Adrenal gland (tissue), 12 donors: ENCODE data around the gene LAMA2. TPM values are rescaled to one million over a fixed set of nuclear protein-coding genes. Genes with fewer than 3 reads are reported as not detected.

ENCODE experiments used
- DNase-seq, 7 donors: peaks; one replicate each; pipeline ENCODE4 v3.0.0-alpha.2; 2019 to 2020
- H3K27ac ChIP-seq, 5 donors: fragments of 200-600 bp; sonication (generic) in 4 of 5; 1 replicate in 3 of 5; 2 replicates in 2 of 5; pipeline versions ENCODE4 v1.5.1 to v1.8.0; 2016 to 2020; ENCODE audit warnings: mild to moderate bottlenecking in 1 of 5
- H3K27me3 ChIP-seq: fragments of 200-600 bp; 2 replicates; pipeline ENCODE4 v1.8.0; 2021
- H3K36me3 ChIP-seq, 2 donors: fragments of 200-600 bp; replicated peaks in 1 of 2; 1 replicate in 1 of 2; 2 replicates in 1 of 2; pipeline versions ENCODE4 v1.5.1 to v1.8.0; 2018 to 2022
- H3K4me1 ChIP-seq, 2 donors: fragments of 200-600 bp; replicated peaks in 1 of 2; 1 replicate in 1 of 2; 2 replicates in 1 of 2; pipeline versions ENCODE4 v1.5.1 to v1.8.0; 2018 to 2021
- H3K4me3 ChIP-seq, 4 donors: fragments of 200-600 bp; sonication (generic) in 3 of 4; one replicate each; pipeline ENCODE4 v1.5.1; 2016 to 2018
- H3K9me3 ChIP-seq, 3 donors: fragments of 200-600 bp; sonication (generic) in 1 of 3; replicated peaks in 1 of 3; 1 replicate in 2 of 3; 2 replicates in 1 of 3; pipeline versions ENCODE4 v1.5.1 to v1.8.0; 2016 to 2021
- POLR2A ChIP-seq, 2 donors: fragments of 450-650 bp; IDR thresholded peaks; one replicate each; pipeline ENCODE4 v1.6.1; 2017; ENCODE audit warnings: antibody characterized with exemption in 2 of 2, mild to moderate bottlenecking in 2 of 2, moderate library complexity in 1 of 2
- WGBS, 4 donors: extraction: QIAGEN DNeasy Blood & Tissue Kit in 2 of 4; methylation state at CpG; one replicate each; pipeline versions ENCODE4 v1.1.5 to v1.1.7; 2013 to 2017; 5-methylcytosine and 5-hydroxymethylcytosine counted together
- intact Hi-C, 2 donors: fragments of 100-400 bp; cut with DNase I; formaldehyde crosslinking; loops; one replicate each; pipeline versions ENCODE4 v1.14.1 to v1.15.0; 2022 to 2023
- polyA plus RNA-seq, 3 donors: library from polyadenylated mRNA; stranded (reverse); fragments of 200-250 nt in 2 of 3; fragments of 350-450 nt in 1 of 3; fragmentation: Illumina TruSeq in 1 of 3; extraction: RNeasy Lipid Tissue Mini Kit (QIAGEN cat#74804) in 1 of 3; gene quantifications; one replicate each; pipeline ENCODE4 v1.2.3, GENCODE V29; 2013 to 2014
- total RNA-seq, 9 donors: library from RNA; depleted of rRNA in 4 of 9; stranded (reverse); fragments of >200 nt in 4 of 9; fragments of 120-200 nt in 1 of 9; fragmentation: NEBNext Ultra II Directional in 1 of 9; extraction: Animal tissue kit (Norgen Biotek cat#: 25700) in 1 of 9; gene quantifications; one replicate each; pipeline versions ENCODE4 v1.1.0 to v1.2.4, GENCODE V29; 2013 to 2023
- TF ChIP-seq, protein P1 (sequence below), 6 experiments: fragments of 450-650 bp in 4 of 6; fragments of 200-600 bp in 2 of 6; sonication (generic) in 1 of 6; IDR thresholded peaks; 1 replicate in 5 of 6; 2 replicates in 1 of 6; pipeline versions ENCODE4 v1.5.1 to v1.8.0; 2016 to 2021; ENCODE audit warnings: antibody characterized with exemption in 6 of 6, mild to moderate bottlenecking in 2 of 6, moderate library complexity in 1 of 6
- donor health status: healthy with polysubstance abuse.
- donor health status: Bipolar disorder and iron deficiency.
- donor health status: DM: yes; HTN: yes; CAD: no.
- donor health status: DM: no; HTN: no; CAD: no.
- donor health status: DM: no; HTN: no; CAD: no.
- donor health status: DM: yes; HTN: yes; CAD: no.

LAMA2 gene
- total and polyA plus RNA-seq, 12 donors: 5.8 to 105 (median 38.9) TPM

DNA sequence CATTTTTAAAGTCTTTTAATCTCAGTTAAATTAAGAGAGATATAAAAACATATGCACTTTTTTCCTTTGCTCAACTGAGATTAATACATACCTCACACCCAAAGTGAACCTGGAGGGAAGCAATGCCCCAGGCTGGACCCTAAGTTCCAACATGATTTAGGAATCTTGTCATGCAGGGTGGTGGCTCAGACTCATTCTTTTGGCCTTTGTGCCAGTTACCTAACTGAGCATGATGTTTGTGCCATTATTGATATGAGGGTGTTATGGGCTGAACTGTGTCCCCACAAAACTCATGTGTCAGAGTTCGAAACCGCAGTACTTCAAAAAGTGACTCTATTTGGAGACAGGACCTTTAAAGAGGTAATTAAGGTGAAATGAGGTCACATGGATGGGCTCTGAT is 639.0 kb downstream of the LAMA2 start:
- Histone ChIP-seq H3K36me3 (no peaks in the 10 kb centered on the region), H3K9me3 (no peaks in the 10 kb centered on the region), H3K4me1 (peaks cover 0 to 4% of the 10 kb centered on the region in 2 donors), H3K4me3 (no peak overlapping the region), H3K27me3 (no peaks in the 10 kb centered on the region), H3K27ac (no peak overlapping the region)
- DNase-seq: no peak
- intact Hi-C loops: no loop called here
- WGBS, 4 donors: 42 to 50% (median 48%) methylated on average over 2 of the region's 2 CpGs
- no peak for TF ChIP-seq POLR2A (IDR thresholded peaks at IDR 0.05)
- TF ChIP-seq, protein P1, sequence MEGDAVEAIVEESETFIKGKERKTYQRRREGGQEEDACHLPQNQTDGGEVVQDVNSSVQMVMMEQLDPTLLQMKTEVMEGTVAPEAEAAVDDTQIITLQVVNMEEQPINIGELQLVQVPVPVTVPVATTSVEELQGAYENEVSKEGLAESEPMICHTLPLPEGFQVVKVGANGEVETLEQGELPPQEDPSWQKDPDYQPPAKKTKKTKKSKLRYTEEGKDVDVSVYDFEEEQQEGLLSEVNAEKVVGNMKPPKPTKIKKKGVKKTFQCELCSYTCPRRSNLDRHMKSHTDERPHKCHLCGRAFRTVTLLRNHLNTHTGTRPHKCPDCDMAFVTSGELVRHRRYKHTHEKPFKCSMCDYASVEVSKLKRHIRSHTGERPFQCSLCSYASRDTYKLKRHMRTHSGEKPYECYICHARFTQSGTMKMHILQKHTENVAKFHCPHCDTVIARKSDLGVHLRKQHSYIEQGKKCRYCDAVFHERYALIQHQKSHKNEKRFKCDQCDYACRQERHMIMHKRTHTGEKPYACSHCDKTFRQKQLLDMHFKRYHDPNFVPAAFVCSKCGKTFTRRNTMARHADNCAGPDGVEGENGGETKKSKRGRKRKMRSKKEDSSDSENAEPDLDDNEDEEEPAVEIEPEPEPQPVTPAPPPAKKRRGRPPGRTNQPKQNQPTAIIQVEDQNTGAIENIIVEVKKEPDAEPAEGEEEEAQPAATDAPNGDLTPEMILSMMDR (IDR thresholded peaks at IDR 0.05): no peak

DNA sequence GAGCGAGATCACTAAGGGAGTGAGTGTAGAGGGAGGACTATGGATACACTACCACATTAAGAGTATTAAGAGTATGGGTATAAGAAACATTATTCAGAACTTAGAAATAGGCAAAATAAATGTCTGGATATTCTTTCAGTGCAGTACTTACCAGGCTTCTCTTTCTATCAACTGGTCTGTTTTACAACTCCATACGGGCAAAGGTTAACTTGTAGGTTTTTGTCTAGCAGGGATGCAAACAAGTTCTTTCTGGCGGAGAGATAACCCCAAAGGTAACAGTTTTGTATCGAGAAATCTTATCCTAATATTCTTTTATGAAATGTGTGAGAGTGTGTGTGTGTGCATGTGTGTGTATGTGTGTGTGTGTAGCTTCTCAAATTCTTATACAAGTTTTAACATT is 640.9 kb downstream of the LAMA2 start:
- intact Hi-C loops: no loop called here
- DNase-seq: no peak
- no peaks in the 10 kb centered on the region for H3K27me3 ChIP-seq
- H3K36me3 ChIP-seq: no peaks in the 10 kb centered on the region
- H3K4me3 ChIP-seq: no peak overlapping the region
- no peak overlapping the region for H3K27ac ChIP-seq
- no peaks in the 10 kb centered on the region for H3K4me1 ChIP-seq
- H3K9me3 ChIP-seq: no peaks in the 10 kb centered on the region
- TF ChIP-seq POLR2A (IDR thresholded peaks at IDR 0.05): no peak
- TF ChIP-seq, protein P1 (IDR thresholded peaks at IDR 0.05): no peak
- WGBS, 4 donors: 89 to 95% (median 91%) methylated on average over 4 of the region's 4 CpGs

DNA sequence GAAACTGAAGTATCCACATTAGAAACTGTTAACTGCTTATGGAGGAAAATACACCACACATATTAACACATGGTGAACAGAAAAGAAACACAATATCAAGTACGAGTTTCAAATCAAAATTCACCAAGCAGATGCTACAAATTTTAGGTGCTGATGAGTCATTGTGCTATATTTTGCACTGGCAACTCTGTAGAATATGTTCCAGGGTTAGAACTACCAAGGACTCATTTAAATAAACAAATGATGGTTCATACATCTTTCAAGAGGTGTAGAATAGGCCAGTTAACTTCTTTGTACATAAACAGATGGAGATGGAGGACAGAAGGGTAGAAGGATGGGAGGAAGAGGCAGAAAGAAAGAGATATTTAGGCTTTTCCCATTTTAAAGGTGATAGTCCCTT is 642.1 kb downstream of the LAMA2 start:
- no peak overlapping the region for H3K27ac ChIP-seq
- H3K27me3 ChIP-seq: no peaks in the 10 kb centered on the region
- H3K9me3 ChIP-seq: no peaks in the 10 kb centered on the region
- H3K36me3 ChIP-seq: no peaks in the 10 kb centered on the region
- no peak for TF ChIP-seq POLR2A (IDR thresholded peaks at IDR 0.05)
- TF ChIP-seq, protein P1 (IDR thresholded peaks at IDR 0.05): no peak
- no peak overlapping the region for H3K4me3 ChIP-seq
- H3K4me1 ChIP-seq: no peaks in the 10 kb centered on the region
- intact Hi-C loops: no loop called here
- WGBS, 4 donors: 71 to 82% (median 76%) methylated on average over 1 of the region's 1 CpG
- no peak for DNase-seq

DNA sequence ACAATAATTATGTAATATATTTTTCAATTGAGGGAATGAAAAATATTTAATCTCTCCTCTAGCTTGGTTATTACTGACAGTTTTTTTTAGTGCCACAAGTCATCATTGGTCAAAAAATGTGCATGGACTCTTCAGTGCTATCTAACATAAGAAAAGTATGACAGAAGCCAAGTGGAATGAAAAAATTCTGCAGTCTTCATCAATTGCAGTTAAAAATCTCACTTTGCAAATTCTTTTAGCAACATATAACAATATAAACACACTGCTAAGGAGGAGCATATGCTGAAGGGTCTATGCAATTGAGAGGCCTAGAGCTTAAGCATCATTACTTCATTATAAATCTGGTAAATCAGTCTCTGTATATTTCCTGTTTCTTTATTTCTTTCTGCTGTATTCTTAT is 652.0 kb downstream of the LAMA2 start:
- Histone ChIP-seq H3K9me3 (no peaks in the 10 kb centered on the region), H3K27ac (no peak overlapping the region), H3K36me3 (no peaks in the 10 kb centered on the region), H3K4me1 (no peaks in the 10 kb centered on the region), H3K27me3 (no peaks in the 10 kb centered on the region), H3K4me3 (no peak overlapping the region)
- DNase-seq: no peak
- intact Hi-C loops: no loop called here
- TF ChIP-seq, protein P1 (IDR thresholded peaks at IDR 0.05): no peak
- no peak for TF ChIP-seq POLR2A (IDR thresholded peaks at IDR 0.05)
